ENCODE measurements around the gene TTC7B. TPM values are rescaled to one million over a fixed set of nuclear protein-coding genes. Genes with fewer than 3 reads are reported as not detected.

TTC7B gene
- total RNA-seq, 1 donor from 2014 or later: 55.5 TPM

DNA sequence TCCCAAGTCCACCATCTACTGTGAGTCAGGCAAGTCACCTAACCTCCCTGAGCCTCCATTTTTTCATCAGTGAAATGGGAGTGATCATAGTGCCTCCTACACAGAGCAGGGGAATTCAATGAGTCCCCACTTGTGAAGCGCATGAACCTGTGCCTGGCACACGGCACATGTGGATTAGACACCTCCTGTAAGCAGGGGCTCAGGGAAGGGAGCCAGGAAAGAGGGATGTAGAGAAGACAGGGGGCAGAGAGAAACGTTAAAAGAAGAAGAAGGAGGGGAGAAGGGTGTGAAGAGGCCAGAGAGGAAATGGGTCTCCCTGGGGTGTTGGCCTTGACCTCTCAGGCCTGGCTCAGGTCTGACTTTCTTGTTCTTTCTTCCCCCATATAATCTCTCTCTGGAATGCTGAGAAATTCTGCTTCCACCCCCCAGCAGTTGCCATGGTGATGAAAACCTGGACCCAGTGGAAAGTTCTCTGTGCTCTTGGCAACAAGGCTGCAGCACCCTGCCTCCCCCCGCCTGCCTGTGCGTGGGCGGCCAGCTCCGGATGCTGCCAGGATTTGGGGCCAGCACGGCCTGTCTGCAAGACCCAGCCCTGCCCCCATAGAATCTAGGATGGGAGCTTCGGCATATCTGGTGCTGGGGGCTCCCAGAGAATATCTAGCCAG lies 324.9 kb downstream of the TTC7B start:
- H3K36me3 ChIP-seq: no peaks in the 10 kb centered on the region
- DNase-seq: peak; percentile 74
- TF ChIP-seq, protein P1, sequence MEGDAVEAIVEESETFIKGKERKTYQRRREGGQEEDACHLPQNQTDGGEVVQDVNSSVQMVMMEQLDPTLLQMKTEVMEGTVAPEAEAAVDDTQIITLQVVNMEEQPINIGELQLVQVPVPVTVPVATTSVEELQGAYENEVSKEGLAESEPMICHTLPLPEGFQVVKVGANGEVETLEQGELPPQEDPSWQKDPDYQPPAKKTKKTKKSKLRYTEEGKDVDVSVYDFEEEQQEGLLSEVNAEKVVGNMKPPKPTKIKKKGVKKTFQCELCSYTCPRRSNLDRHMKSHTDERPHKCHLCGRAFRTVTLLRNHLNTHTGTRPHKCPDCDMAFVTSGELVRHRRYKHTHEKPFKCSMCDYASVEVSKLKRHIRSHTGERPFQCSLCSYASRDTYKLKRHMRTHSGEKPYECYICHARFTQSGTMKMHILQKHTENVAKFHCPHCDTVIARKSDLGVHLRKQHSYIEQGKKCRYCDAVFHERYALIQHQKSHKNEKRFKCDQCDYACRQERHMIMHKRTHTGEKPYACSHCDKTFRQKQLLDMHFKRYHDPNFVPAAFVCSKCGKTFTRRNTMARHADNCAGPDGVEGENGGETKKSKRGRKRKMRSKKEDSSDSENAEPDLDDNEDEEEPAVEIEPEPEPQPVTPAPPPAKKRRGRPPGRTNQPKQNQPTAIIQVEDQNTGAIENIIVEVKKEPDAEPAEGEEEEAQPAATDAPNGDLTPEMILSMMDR (IDR thresholded peaks at IDR 0.05; ENCODE audit: borderline replicate concordance): no peak
- H3K9me3 ChIP-seq (replicated peaks): no peaks in the 10 kb centered on the region
- peak overlapping the region; percentile 5 for H3K27ac ChIP-seq (replicated peaks)
- H3K4me3 ChIP-seq: no peak overlapping the region
- intact Hi-C loops (cut with micrococcal nuclease): no loop called here
- peaks cover 31% of the 10 kb centered on the region for H3K4me1 ChIP-seq
- H3K27me3 ChIP-seq (ENCODE audit: low read depth): no peaks in the 10 kb centered on the region

DNA sequence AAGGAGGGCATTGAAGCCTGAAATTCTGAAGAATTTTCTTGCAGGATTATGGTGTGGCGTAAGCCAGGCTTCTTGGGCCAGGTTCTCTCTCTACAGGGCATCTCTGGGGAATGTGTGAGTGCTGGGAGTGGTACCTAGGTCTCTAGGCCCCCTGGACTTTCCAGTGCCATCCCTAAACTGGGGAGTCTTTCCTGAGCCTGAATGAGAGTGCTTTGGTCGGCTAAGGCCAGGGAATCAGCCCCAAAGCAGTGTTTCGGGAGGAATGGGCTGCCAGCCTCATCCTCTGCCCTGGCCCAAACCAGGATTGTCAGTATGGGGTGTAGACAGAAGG lies 325.5 kb downstream of the TTC7B start:
- Histone ChIP-seq H3K36me3 (no peaks in the 10 kb centered on the region), H3K4me3 (no peak overlapping the region)
- intact Hi-C loops (cut with micrococcal nuclease): no loop called here

DNA sequence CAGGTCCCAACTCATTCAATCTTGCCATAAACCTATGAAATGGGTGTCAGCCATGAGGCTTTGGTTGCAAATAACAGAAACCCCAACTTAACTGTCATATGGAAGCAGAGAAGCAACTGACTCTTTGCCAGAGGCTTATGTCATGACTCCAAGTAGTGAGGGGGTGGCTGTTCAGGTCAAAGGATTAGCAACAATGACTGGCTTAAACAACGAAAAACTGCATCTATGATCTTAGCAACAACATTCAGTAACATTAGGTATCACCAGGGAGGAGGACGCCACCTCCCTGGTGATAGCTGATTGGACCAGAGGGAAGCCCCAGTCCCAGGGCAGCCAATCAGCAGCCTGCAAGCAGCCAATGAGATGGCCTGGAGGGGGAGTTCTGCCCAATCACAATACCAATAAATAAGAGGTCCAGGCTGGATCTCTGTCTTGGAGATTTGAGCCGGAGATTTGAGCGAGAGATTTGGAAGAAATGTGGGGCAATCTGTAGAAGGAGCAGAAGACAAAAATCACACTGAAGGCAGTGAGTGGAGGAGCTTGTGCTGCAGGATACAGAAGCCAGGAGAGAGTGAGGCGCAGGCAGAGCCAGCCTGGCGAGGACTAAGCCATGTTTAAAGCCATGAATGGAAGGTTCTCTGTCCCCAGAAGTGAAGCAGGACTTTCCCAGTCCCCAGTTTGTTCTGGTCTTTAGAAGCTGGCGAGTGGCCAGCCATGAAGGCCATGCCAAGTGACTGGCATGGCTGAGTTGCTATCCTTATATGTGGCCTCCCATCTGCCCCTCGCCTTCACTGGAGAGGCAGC lies 326.1 kb downstream of the TTC7B start:
- no peak for DNase-seq
- no peaks in the 10 kb centered on the region for H3K36me3 ChIP-seq
- no peak overlapping the region for H3K27ac ChIP-seq (replicated peaks)
- no peaks in the 10 kb centered on the region for H3K9me3 ChIP-seq (replicated peaks)
- peaks cover 31% of the 10 kb centered on the region for H3K4me1 ChIP-seq
- H3K27me3 ChIP-seq (ENCODE audit: low read depth): no peaks in the 10 kb centered on the region
- intact Hi-C loops (cut with micrococcal nuclease): no loop called here
- TF ChIP-seq, protein P1 (IDR thresholded peaks at IDR 0.05; ENCODE audit: borderline replicate concordance): no peak
- H3K4me3 ChIP-seq: no peak overlapping the region

More for the DNA sequence above, 325.5 kb downstream of the TTC7B start:
- H3K9me3 ChIP-seq (replicated peaks): no peaks in the 10 kb centered on the region
- H3K27ac ChIP-seq (replicated peaks): no peak overlapping the region
- TF ChIP-seq, protein P1 (IDR thresholded peaks at IDR 0.05; ENCODE audit: borderline replicate concordance): no peak
- no peaks in the 10 kb centered on the region for H3K27me3 ChIP-seq (ENCODE audit: low read depth)
- H3K4me1 ChIP-seq: peaks cover 31% of the 10 kb centered on the region
- no peak for DNase-seq

DNA sequence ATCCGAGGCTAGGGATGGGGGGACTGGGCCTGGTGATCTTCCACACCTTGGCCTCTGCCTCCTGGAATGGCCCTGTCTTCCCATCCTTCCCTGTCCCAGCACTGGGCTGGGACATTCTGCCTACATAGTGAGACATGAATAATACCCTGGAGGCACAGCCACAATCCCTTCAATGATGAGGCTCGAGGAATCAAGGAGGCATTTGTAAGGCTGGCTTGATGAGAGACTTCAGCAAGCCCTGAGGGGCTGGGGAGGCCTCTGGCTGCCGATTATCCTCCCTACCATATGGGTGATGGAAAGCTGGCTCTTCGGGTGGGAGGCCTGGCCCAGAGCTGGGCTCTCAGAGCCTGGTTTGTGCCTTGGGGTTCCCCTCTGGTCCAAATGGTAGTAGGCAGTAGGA lies 326.9 kb downstream of the TTC7B start:
- Histone ChIP-seq H3K36me3 (no peaks in the 10 kb centered on the region), H3K27ac (replicated peaks) (no peak overlapping the region), H3K4me1 (peaks cover 31% of the 10 kb centered on the region), H3K4me3 (no peak overlapping the region), H3K9me3 (replicated peaks) (no peaks in the 10 kb centered on the region), H3K27me3 (ENCODE audit: low read depth) (no peaks in the 10 kb centered on the region)
- TF ChIP-seq, protein P1 (IDR thresholded peaks at IDR 0.05; ENCODE audit: borderline replicate concordance): no peak
- no peak for DNase-seq
- intact Hi-C loops (cut with micrococcal nuclease): no loop called here

DNA sequence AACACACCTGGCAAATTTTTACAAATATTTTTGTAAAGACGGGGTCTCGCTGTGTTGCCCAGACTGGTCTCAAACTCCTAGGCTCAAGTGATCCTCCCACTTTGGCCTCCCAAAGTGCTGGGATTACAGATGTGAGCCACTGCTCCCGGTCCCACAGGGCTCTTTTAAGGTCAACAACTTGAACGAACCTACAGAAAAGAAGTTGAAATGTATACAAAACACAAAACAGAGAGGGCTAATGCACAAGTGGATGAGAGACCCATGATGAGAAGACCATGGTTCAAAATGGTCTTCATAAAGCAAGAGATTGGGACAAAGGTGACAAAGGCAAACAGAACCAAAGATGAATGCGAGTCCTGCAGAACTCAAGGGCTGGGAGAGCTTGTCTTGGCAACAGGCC lies 328.0 kb downstream of the TTC7B start:
- Histone ChIP-seq H3K27me3 (ENCODE audit: low read depth) (no peaks in the 10 kb centered on the region), H3K4me3 (no peak overlapping the region), H3K9me3 (replicated peaks) (no peaks in the 10 kb centered on the region), H3K4me1 (peaks cover 41% of the 10 kb centered on the region), H3K36me3 (no peaks in the 10 kb centered on the region), H3K27ac (replicated peaks) (no peak overlapping the region)
- no peak for DNase-seq
- TF ChIP-seq, protein P1 (IDR thresholded peaks at IDR 0.05; ENCODE audit: borderline replicate concordance): no peak
- intact Hi-C loops (cut with micrococcal nuclease): no loop called here

Data from left ventricle myocardium inferior (tissue), 1 donor.